Smooth muscle cell (in vitro differentiated cells): ENCODE measurements around the gene SCT. TPM values are rescaled to one million over a fixed set of nuclear protein-coding genes. Genes with fewer than 3 reads are reported as not detected.

Source experiments
- DNase-seq: peaks from one replicate; lab custom pipeline; 2025; ENCODE audit not compliant: unreplicated experiment; lab: John Stamatoyannopoulos, UW
- H2AFZ ChIP-seq: fragments of 200-600 bp; sonication (generic); 2 replicates; pipeline ENCODE4 v1.6.0; 2016; ENCODE audit warnings: antibody characterized with exemption, low read depth, mild to moderate bottlenecking
- H3F3A ChIP-seq: fragments of 200-600 bp; sonication (generic); 2 replicates; pipeline ENCODE4 v1.6.0; 2017; ENCODE audit warnings: antibody characterized with exemption, low read depth
- H3K27ac ChIP-seq: fragments of 200-600 bp; sonication (generic); 2 replicates; pipeline ENCODE4 v1.5.1; 2016; ENCODE audit warnings: low read depth, mild to moderate bottlenecking
- H3K27me3 ChIP-seq: fragments of 200-600 bp; sonication (generic); 2 replicates; pipeline ENCODE4 v1.6.1; 2016; ENCODE audit warnings: low read depth, mild to moderate bottlenecking
- H3K36me3 ChIP-seq: fragments of 200-600 bp; sonication (generic); 2 replicates; pipeline ENCODE4 v1.5.1; 2016; ENCODE audit warnings: low read depth
- H3K4me1 ChIP-seq: fragments of 200-600 bp; sonication (generic); 2 replicates; pipeline ENCODE4 v1.5.1; 2016; ENCODE audit warnings: low read depth
- H3K4me2 ChIP-seq: fragments of 200-600 bp; sonication (generic); 2 replicates; pipeline ENCODE4 v1.6.0; 2016; ENCODE audit warnings: mild to moderate bottlenecking
- H3K4me3 ChIP-seq: fragments of 200-600 bp; sonication (generic); 2 replicates; pipeline ENCODE4 v1.5.1; 2016; ENCODE audit warnings: mild to moderate bottlenecking
- H3K79me2 ChIP-seq: fragments of 200-600 bp; sonication (generic); 2 replicates; pipeline ENCODE4 v1.6.0; 2016; ENCODE audit warnings: low read depth, mild to moderate bottlenecking
- H3K9ac ChIP-seq: fragments of 200-600 bp; sonication (generic); 2 replicates; pipeline ENCODE4 v1.6.0; 2016; ENCODE audit warnings: low read depth
- H3K9me3 ChIP-seq: fragments of 200-600 bp; sonication (generic); replicated peaks from 2 replicates; pipeline ENCODE4 v1.5.1; 2016; ENCODE audit warnings: low read depth
- H4K20me1 ChIP-seq: fragments of 200-600 bp; sonication (generic); 2 replicates; pipeline ENCODE4 v1.6.0; 2016; ENCODE audit warnings: low read depth
- WGBS: methylation state at CpG from one replicate; pipeline ENCODE4 v1.1.7; 2016; ENCODE audit warnings: low lambda C conversion rate; 5-methylcytosine and 5-hydroxymethylcytosine counted together
- polyA plus RNA-seq: library from polyadenylated mRNA; unstranded; fragments of >200 nt; fragmentation: Nextera tagmentation; extraction: Ambion mirVana; gene quantifications from 2 replicates; pipeline ENCODE4 v1.2.1, GENCODE V29; 2016
- total RNA-seq: library from RNA; depleted of rRNA; stranded (reverse); fragments of >200 nt; gene quantifications from 2 replicates; pipeline ENCODE4 v1.2.3, GENCODE V29; 2014
- TF ChIP-seq, protein P1 (sequence below): fragments of 200-600 bp; sonication (generic); IDR thresholded peaks from 2 replicates; pipeline ENCODE4 v1.5.1; 2017; ENCODE audit warnings: borderline replicate concordance, mild to moderate bottlenecking, antibody characterized with exemption; ENCODE audit not compliant: insufficient read depth, poor library complexity, severe bottlenecking

SCT gene
- total and polyA plus RNA-seq, 2 experiments from 2014 or later = 1.4 TPM; not detected in 1

DNA sequence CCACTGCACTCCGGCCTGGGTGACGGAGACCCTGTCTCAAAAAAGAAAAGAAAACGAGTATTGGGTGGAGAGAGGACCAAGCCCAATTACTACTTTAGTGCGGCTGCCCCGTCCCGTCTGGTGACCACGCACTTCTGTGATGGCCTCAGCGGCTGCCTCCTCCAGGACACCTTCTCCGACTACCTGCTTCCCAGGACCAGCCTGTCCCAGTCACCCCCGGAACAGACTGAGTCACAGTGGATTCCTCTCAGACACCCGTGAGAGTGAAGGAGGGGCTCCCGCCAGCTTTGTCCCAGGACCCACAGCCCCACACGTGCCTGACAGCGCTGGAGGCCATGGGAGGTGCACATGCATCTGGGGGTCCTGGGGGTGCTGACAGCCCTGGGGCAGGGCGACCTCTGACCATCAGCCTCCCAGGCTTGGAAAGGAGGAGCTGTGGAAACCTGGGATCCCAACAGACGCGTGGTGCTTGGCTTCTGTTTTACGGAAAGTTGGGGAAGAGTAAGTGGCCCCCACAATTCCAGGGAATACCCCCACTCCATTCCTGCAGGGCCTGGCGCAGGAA lies 14.9 kb upstream of the SCT start:
- WGBS = 92% methylated on average over 19 of the region's 19 CpGs
- TF ChIP-seq, protein P1, sequence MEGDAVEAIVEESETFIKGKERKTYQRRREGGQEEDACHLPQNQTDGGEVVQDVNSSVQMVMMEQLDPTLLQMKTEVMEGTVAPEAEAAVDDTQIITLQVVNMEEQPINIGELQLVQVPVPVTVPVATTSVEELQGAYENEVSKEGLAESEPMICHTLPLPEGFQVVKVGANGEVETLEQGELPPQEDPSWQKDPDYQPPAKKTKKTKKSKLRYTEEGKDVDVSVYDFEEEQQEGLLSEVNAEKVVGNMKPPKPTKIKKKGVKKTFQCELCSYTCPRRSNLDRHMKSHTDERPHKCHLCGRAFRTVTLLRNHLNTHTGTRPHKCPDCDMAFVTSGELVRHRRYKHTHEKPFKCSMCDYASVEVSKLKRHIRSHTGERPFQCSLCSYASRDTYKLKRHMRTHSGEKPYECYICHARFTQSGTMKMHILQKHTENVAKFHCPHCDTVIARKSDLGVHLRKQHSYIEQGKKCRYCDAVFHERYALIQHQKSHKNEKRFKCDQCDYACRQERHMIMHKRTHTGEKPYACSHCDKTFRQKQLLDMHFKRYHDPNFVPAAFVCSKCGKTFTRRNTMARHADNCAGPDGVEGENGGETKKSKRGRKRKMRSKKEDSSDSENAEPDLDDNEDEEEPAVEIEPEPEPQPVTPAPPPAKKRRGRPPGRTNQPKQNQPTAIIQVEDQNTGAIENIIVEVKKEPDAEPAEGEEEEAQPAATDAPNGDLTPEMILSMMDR = no peak
- Histone ChIP-seq H3K4me2 (no peak overlapping the region), H3K79me2 (no peaks in the 10 kb centered on the region), H3K4me1 (peaks cover 23% of the 10 kb centered on the region), H3F3A (no peaks in the 10 kb centered on the region), H3K9me3 (no peaks in the 10 kb centered on the region), H3K9ac (no peak overlapping the region), H4K20me1 (peaks cover 57% of the 10 kb centered on the region), H3K27me3 (peaks cover 12% of the 10 kb centered on the region), H3K27ac (no peak overlapping the region), H3K4me3 (no peak overlapping the region), H2AFZ (no peak overlapping the region), H3K36me3 (no peaks in the 10 kb centered on the region)
- DNase-seq = no peak

DNA sequence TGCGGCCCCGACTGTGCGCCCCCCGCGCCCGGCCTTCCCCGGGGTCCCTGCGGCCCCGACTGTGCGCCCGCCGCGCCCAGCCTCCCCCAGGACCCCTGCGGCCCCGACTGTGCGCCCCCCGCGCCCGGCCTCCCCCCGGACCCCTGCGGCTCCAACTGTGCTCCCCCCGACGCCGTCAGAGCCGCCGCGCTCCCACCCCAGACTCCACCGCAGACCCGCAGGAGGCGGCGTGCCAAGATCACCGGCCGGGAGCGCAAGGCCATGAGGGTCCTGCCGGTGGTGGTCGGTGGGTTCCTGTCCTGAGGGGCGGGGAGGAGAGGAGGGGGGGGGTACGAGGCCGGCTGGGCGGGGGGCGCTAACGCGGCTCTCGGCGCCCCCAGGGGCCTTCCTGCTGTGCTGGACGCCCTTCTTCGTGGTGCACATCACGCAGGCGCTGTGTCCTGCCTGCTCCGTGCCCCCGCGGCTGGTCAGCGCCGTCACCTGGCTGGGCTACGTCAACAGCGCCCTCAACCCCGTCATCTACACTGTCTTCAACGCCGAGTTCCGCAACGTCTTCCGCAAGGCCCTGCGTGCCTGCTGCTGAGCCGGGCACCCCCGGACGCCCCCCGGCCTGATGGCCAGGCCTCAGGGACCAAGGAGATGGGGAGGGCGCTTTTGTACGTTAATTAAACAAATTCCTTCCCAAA lies 13.2 kb upstream of the SCT start:
- no peak overlapping the region for H3K4me2 ChIP-seq
- no peak overlapping the region for H3K27ac ChIP-seq
- H3K27me3 ChIP-seq = peaks cover 21% of the 10 kb centered on the region
- H3K4me1 ChIP-seq = peaks cover 23% of the 10 kb centered on the region
- WGBS = 51% methylated on average over 24 of the region's 69 CpGs
- DNase-seq = no peak
- H4K20me1 ChIP-seq = peaks cover 71% of the 10 kb centered on the region
- no peak overlapping the region for H2AFZ ChIP-seq
- H3K79me2 ChIP-seq = no peaks in the 10 kb centered on the region
- TF ChIP-seq, protein P1 = no peak
- no peaks in the 10 kb centered on the region for H3K9me3 ChIP-seq
- no peaks in the 10 kb centered on the region for H3K36me3 ChIP-seq
- no peaks in the 10 kb centered on the region for H3F3A ChIP-seq
- H3K4me3 ChIP-seq = no peak overlapping the region
- H3K9ac ChIP-seq = no peak overlapping the region

DNA sequence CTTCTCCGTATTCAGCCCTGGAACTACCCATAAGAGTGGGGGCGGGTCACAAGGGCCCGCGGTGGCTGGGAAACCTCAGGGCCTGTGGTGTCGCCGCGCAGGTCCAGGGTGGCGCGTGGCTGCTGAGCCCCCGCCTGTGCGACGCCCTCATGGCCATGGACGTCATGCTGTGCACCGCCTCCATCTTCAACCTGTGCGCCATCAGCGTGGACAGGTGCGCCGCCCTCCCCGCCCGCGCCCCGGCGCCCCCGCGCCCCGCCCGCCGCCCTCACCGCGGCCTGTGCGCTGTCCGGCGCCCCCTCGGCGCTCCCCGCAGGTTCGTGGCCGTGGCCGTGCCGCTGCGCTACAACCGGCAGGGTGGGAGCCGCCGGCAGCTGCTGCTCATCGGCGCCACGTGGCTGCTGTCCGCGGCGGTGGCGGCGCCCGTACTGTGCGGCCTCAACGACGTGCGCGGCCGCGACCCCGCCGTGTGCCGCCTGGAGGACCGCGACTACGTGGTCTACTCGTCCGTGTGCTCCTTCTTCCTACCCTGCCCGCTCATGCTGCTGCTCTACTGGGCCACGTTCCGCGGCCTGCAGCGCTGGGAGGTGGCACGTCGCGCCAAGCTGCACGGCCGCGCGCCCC lies 12.5 kb upstream of the SCT start:
- Histone ChIP-seq H3F3A (no peaks in the 10 kb centered on the region), H3K9ac (peak overlapping the region; percentile 53), H2AFZ (no peak overlapping the region), H3K4me3 (peak overlapping the region; percentile 9), H4K20me1 (peaks cover 75% of the 10 kb centered on the region), H3K27ac (peak overlapping the region; percentile 85), H3K4me2 (peak overlapping the region; percentile 77), H3K4me1 (peaks cover 23% of the 10 kb centered on the region), H3K79me2 (no peaks in the 10 kb centered on the region), H3K9me3 (no peaks in the 10 kb centered on the region), H3K27me3 (peaks cover 21% of the 10 kb centered on the region), H3K36me3 (no peaks in the 10 kb centered on the region)
- no peak for DNase-seq
- TF ChIP-seq, protein P1 = no peak
- WGBS = 3% methylated on average over 42 of the region's 80 CpGs
